ENCODE results near the gene LAMTOR5.

DNA sequence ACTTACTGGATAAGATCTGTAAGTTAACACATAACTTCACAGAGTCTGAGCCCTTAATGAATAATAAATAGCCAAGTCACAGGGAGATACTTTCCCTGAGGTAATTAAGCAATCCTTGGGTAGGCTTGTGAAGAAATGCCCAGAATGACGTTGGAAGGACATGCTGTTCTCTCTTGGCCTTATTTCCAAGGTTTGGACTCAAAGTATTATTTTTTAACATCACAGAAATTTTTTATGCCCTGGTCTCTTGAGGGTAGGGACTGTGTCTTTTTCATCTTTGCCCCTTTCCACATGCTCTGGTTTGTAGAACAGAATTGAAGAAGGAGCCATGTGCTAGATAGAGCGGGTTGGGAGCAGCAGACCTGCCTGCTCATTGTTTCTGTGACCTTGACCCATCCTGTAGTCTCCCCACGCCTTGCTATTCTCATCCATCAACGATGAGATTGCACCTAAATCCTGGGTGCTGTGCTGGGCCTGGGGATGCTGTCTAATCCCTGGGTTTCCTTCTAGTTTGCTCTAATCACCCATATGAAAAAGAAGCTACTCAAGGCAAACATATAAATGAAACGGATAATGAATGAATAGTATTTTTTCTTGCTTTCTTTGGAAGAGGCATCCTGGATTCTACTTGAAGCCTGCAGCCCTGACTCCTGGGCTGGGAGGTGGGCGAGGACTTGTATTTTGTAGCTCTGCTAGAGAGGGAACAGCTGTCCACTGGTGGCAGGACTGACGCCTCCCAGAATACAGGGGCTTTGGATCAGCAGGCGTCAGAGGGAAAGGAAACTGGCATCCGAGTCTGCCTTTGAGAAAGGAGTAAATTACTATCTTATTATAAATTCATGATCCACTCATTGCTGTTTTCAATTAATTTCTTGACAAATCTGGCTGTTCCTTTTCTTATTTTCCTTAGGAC is 17.5 kb upstream of the LAMTOR5 start:
- TF ChIP-seq POLR2AphosphoS5 (IDR thresholded peaks at IDR 0.05; ENCODE audit: borderline replicate concordance, low read depth, low read length), result no peak
- TF ChIP-seq EZH2 (IDR thresholded peaks at IDR 0.05), result no peak
- no peak for TF ChIP-seq FOXP2 (optimal IDR thresholded peaks at IDR 0.05; ENCODE audit: control extremely low read depth, extremely low read length, insufficient read depth)

All from SK-N-MC (cell line).